WERI-Rb-1 (cell line): ENCODE results near the gene TBX18.

Source experiments
- DNase-seq: peaks from one replicate; pipeline ENCODE4 v3.0.0-alpha.2; 2020
- H3K27ac ChIP-seq: fragments of 250-450 bp; sonication (Bioruptor Pico); 2 replicates; pipeline ENCODE4 v1.5.1; 2020; ENCODE audit warnings: mild to moderate bottlenecking, moderate library complexity
- H3K27me3 ChIP-seq: fragments of 250-450 bp; sonication (Bioruptor Pico); 2 replicates; pipeline ENCODE4 v1.5.1; 2021; ENCODE audit warnings: mild to moderate bottlenecking, low read depth, moderate library complexity; ENCODE audit not compliant: insufficient read depth, severe bottlenecking
- H3K36me3 ChIP-seq: fragments of 250-450 bp; sonication (Bioruptor Pico); 2 replicates; pipeline ENCODE4 v1.5.1; 2020; ENCODE audit warnings: mild to moderate bottlenecking, moderate library complexity
- H3K4me3 ChIP-seq: 2 replicates; pipeline ENCODE4 v1.5.1; 2011; ENCODE audit warnings: low read depth, mild to moderate bottlenecking, control low read depth, low read length
- H3K9me3 ChIP-seq: fragments of 250-450 bp; sonication (Bioruptor Pico); 2 replicates; pipeline ENCODE4 v1.5.1; 2021; ENCODE audit warnings: mild to moderate bottlenecking, moderate library complexity; ENCODE audit not compliant: severe bottlenecking
- CTCF ChIP-seq: IDR thresholded peaks from 2 replicates; pipeline ENCODE4 v1.5.1; 2011; ENCODE audit warnings: low read depth, mild to moderate bottlenecking, control low read depth, inconsistent platforms, low read length

TBX18 gene

GRCh38 chr6:84776392-84776791 is 12.0 kb upstream of the TBX18 start:
- H3K36me3 ChIP-seq: no peaks in the 10 kb centered on the region
- H3K4me3 ChIP-seq: no peak overlapping the region
- H3K27ac ChIP-seq: no peak overlapping the region
- TF ChIP-seq CTCF: no peak
- DNase-seq: no peak
- no peaks in the 10 kb centered on the region for H3K27me3 ChIP-seq
- no peaks in the 10 kb centered on the region for H3K9me3 ChIP-seq

- no peaks in the 10 kb centered on the region for H3K9me3 ChIP-seq
- no peak overlapping the region for H3K27ac ChIP-seq
- DNase-seq: no peak
- no peaks in the 10 kb centered on the region for H3K27me3 ChIP-seq
- H3K4me3 ChIP-seq: no peak overlapping the region
- no peak for TF ChIP-seq CTCF
- H3K36me3 ChIP-seq: no peaks in the 10 kb centered on the region
Measured at GRCh38 chr6:84775751-84776150, 11.4 kb upstream of the TBX18 start.

- H3K9me3 ChIP-seq: no peaks in the 10 kb centered on the region
- no peak for DNase-seq
- H3K36me3 ChIP-seq: no peaks in the 10 kb centered on the region
- TF ChIP-seq CTCF: no peak
- peak overlapping the region; percentile 81; the same call in 1 of the 2 replicates for H3K4me3 ChIP-seq
- H3K27ac ChIP-seq: peak overlapping the region; percentile 83
- no peaks in the 10 kb centered on the region for H3K27me3 ChIP-seq
Measured at GRCh38 chr6:84774985-84775284, 10.5 kb upstream of the TBX18 start.

- no peaks in the 10 kb centered on the region for H3K27me3 ChIP-seq
- H3K9me3 ChIP-seq: no peaks in the 10 kb centered on the region
- TF ChIP-seq CTCF: peak; percentile 91
- peak overlapping the region; percentile 81 for H3K4me3 ChIP-seq
- H3K36me3 ChIP-seq: no peaks in the 10 kb centered on the region
- DNase-seq: peak; percentile 77
- H3K27ac ChIP-seq: peak overlapping the region; percentile 83
Measured at GRCh38 chr6:84774157-84774984, 10.0 kb upstream of the TBX18 start.

- no peaks in the 10 kb centered on the region for H3K27me3 ChIP-seq
- no peaks in the 10 kb centered on the region for H3K36me3 ChIP-seq
- peak overlapping the region; percentile 81 for H3K4me3 ChIP-seq
- peak overlapping the region; percentile 83 for H3K27ac ChIP-seq
- TF ChIP-seq CTCF: no peak
- DNase-seq: peak; percentile 62
- H3K9me3 ChIP-seq: no peaks in the 10 kb centered on the region
Measured at GRCh38 chr6:84773431-84774156, 9.2 kb upstream of the TBX18 start.
